Measurements from ENCODE around the gene SELP.

Gene SELP

GRCh38 chr1:169620565-169620964 lies 9.4 kb downstream of the SELP start:
- DNase-seq (ENCODE audit: low spot score) = no peak

- DNase-seq (ENCODE audit: low spot score) = no peak
Observed at GRCh38 chr1:169618367-169618766, 11.6 kb downstream of the SELP start.

GRCh38 chr1:169615803-169616202 lies 14.1 kb downstream of the SELP start:
- no peak for DNase-seq (ENCODE audit: low spot score)

- no peak for DNase-seq (ENCODE audit: low spot score)
Observed at GRCh38 chr1:169610858-169611257, 19.1 kb downstream of the SELP start.

- no peak for DNase-seq (ENCODE audit: low spot score)
Observed at GRCh38 chr1:169610108-169610507, 19.8 kb downstream of the SELP start.

- DNase-seq (ENCODE audit: low spot score) = no peak
Observed at GRCh38 chr1:169608226-169608625, 21.7 kb downstream of the SELP start.

- no peak for DNase-seq (ENCODE audit: low spot score)
Observed at GRCh38 chr1:169604781-169605560, 25.0 kb downstream of the SELP start.

GRCh38 chr1:169601096-169601881 lies 28.6 kb downstream of the SELP start:
- DNase-seq (ENCODE audit: low spot score) = peak; percentile 49

- peak; percentile 24 for DNase-seq (ENCODE audit: low spot score)
Observed at GRCh38 chr1:169595764-169596711, 33.9 kb downstream of the SELP start.

- DNase-seq (ENCODE audit: low spot score) = no peak
Observed at GRCh38 chr1:169594391-169594790, 35.5 kb downstream of the SELP start.

- DNase-seq (ENCODE audit: low spot score) = peak; percentile 37
Observed at GRCh38 chr1:169590932-169591331, 39.0 kb downstream of the SELP start.

GRCh38 chr1:169588785-169589485 lies 41.0 kb downstream of the SELP start:
- DNase-seq (ENCODE audit: low spot score) = no peak

GRCh38 chr1:169588112-169588511 lies 41.8 kb downstream of the SELP start:
- no peak for DNase-seq (ENCODE audit: low spot score)

- peak; percentile 64 for DNase-seq (ENCODE audit: low spot score)
Observed at GRCh38 chr1:169586395-169587255, 43.3 kb downstream of the SELP start, which contains the start of gene F5. F5 (minus strand) TSS chr1:169586481; CDS start chr1:169586386, 95 bp downstream.

GRCh38 chr1:169586067-169586394 lies 43.9 kb downstream of the SELP start:
- no peak for DNase-seq (ENCODE audit: low spot score)

- DNase-seq (ENCODE audit: low spot score) = no peak
Observed at GRCh38 chr1:169585181-169585580, 44.7 kb downstream of the SELP start.

GRCh38 chr1:169584483-169585144 lies 45.3 kb downstream of the SELP start:
- no peak for DNase-seq (ENCODE audit: low spot score)

- DNase-seq (ENCODE audit: low spot score) = no peak
Observed at GRCh38 chr1:169577981-169578738, 51.8 kb downstream of the SELP start.

GRCh38 chr1:169576935-169577331 lies 53.0 kb downstream of the SELP start:
- DNase-seq (ENCODE audit: low spot score) = no peak
